Sigmoid colon (tissue), 7 donors: Measurements from ENCODE around the gene SOX13. TPM values are rescaled to one million over a fixed set of nuclear protein-coding genes. Genes with fewer than 3 reads are reported as not detected.
A peak's percentile ranks its signal among the peaks of the same experiment; 100 is the strongest.

ENCODE experiments used
- DNase-seq: peaks from one replicate; pipeline ENCODE4 v3.0.0-alpha.2; 2019
- H3K27ac ChIP-seq, 4 donors: fragments of 200-600 bp; sonication (generic); one replicate each; pipeline ENCODE4 v1.5.1; 2016 to 2019; ENCODE audit warnings: mild to moderate bottlenecking in 1 of 4
- H3K27me3 ChIP-seq, 3 donors: fragments of 200-600 bp; sonication (generic); one replicate each; pipeline ENCODE4 v1.5.1; 2019; ENCODE audit warnings: mild to moderate bottlenecking in 1 of 3
- H3K36me3 ChIP-seq, 4 donors: fragments of 200-600 bp; sonication (generic); one replicate each; pipeline ENCODE4 v1.5.1; 2016 to 2019
- H3K4me1 ChIP-seq, 4 donors: fragments of 200-600 bp; sonication (generic); one replicate each; pipeline ENCODE4 v1.5.1; 2017 to 2019
- H3K4me3 ChIP-seq, 4 donors: fragments of 200-600 bp; sonication (generic); one replicate each; pipeline ENCODE4 v1.5.1; 2017 to 2019; ENCODE audit warnings: mild to moderate bottlenecking in 2 of 4, moderate library complexity in 1 of 4
- H3K9me3 ChIP-seq, 4 donors: fragments of 200-600 bp in 3 of 4; sonication (generic) in 3 of 4; one replicate each; pipeline versions ENCODE4 v1.5.1 to v1.6.1; 2013 to 2019
- CTCF ChIP-seq, 4 experiments: fragments of 450-650 bp in 3 of 4; fragments of 200-600 bp in 1 of 4; IDR thresholded peaks; one replicate each; pipeline ENCODE4 v1.5.1; 2016 to 2019; ENCODE audit warnings: antibody characterized with exemption in 4 of 4, mild to moderate bottlenecking in 3 of 4, moderate library complexity in 2 of 4
- EP300 ChIP-seq, 4 donors: sonication (generic); formaldehyde crosslinking; IDR thresholded peaks; one replicate each; pipeline ENCODE4 v1.6.1; 2017; ENCODE audit warnings: antibody characterized with exemption in 4 of 4
- POLR2A ChIP-seq, 2 donors: fragments of 450-650 bp; IDR thresholded peaks; one replicate each; pipeline ENCODE4 v1.6.1; 2016; ENCODE audit warnings: antibody characterized with exemption in 2 of 2, mild to moderate bottlenecking in 2 of 2, moderate library complexity in 2 of 2
- POLR2AphosphoS5 ChIP-seq, 4 donors: sonication (generic); formaldehyde crosslinking; IDR thresholded peaks; one replicate each; pipeline ENCODE4 v1.6.1; 2017; ENCODE audit warnings: antibody characterized with exemption in 4 of 4
- WGBS, 2 donors: extraction: QIAGEN DNeasy Blood & Tissue Kit; methylation state at CpG; one replicate each; pipeline ENCODE4 v1.1.7; 2013; 5-methylcytosine and 5-hydroxymethylcytosine counted together
- intact Hi-C: fragments of 100-400 bp; cut with DNase I; formaldehyde crosslinking; loops from one replicate; pipeline ENCODE4 v1.15.1; 2023
- polyA plus RNA-seq, 3 donors: library from polyadenylated mRNA; stranded (reverse); fragments of 200-250 nt; gene quantifications; one replicate each; pipeline ENCODE4 v1.2.3, GENCODE V29; 2013
- total RNA-seq, 4 donors: library from RNA; depleted of rRNA; stranded (reverse); fragments of >200 nt; gene quantifications; one replicate each; pipeline ENCODE4 v1.1.0, GENCODE V29; 2016
- donor health status: healthy with polysubstance abuse.
- donor health status: Bipolar disorder and iron deficiency.
- donor health status: healthy.

Gene SOX13
- total and polyA plus RNA-seq, 7 donors = 9.6 to 58.4 (median 28.5) TPM

DNA sequence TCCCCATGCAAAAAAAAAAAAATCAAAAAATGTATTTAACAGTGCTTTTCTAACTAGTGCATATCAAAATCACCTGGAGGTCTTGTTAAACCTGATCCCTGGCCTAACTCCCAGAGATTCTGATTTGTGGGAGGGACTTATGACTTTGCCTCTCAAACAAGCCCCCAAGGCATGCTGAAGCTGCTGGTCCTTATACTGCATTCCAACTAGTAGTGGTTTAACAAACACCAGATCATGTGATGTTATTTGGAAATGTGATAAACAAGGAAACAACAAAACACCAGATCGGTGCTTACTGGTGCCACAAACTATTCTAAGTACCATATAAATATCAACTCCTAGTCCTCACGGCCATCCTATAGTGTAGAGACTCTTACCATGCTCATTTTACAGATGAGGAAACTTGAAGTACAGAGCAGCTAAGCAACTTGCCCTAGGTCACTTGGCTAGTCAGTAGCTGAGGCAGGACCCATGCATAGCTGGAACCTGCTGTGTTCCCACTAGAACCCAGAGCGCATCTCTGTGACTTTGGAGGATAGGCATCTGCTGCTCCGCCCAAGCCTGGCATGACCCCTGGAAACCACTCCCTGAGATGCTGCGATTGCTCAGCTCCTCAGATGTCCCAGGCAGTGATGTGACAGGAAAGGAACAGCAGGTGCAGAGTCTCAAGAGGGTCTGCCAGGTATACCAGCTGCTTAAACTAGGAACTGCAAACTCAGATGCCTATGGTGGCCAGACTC, 38.1 kb downstream of the SOX13 start:
- H3K36me3 ChIP-seq = peaks cover 0 to 17% (median 2%) of the 10 kb centered on the region in 4 donors
- DNase-seq = no peak
- whole genome bisulfite sequencing, 2 donors = 77 to 86% methylated on average over 5 of the region's 5 CpGs
- TF ChIP-seq POLR2A (IDR thresholded peaks at IDR 0.05) = no peak
- no peak for TF ChIP-seq POLR2AphosphoS5 (IDR thresholded peaks at IDR 0.05)
- no peak for TF ChIP-seq EP300 (IDR thresholded peaks at IDR 0.05)
- TF ChIP-seq CTCF (IDR thresholded peaks at IDR 0.05) = no peak
- no peaks in the 10 kb centered on the region for H3K9me3 ChIP-seq
- intact Hi-C loops = no loop called here
- H3K4me3 ChIP-seq = no peak overlapping the region
- H3K27ac ChIP-seq = no peak overlapping the region
- peaks cover 0 to 2% (median 0%) of the 10 kb centered on the region in 3 donors for H3K27me3 ChIP-seq
- H3K4me1 ChIP-seq = peaks cover 0 to 30% (median 24%) of the 10 kb centered on the region in 4 donors

DNA sequence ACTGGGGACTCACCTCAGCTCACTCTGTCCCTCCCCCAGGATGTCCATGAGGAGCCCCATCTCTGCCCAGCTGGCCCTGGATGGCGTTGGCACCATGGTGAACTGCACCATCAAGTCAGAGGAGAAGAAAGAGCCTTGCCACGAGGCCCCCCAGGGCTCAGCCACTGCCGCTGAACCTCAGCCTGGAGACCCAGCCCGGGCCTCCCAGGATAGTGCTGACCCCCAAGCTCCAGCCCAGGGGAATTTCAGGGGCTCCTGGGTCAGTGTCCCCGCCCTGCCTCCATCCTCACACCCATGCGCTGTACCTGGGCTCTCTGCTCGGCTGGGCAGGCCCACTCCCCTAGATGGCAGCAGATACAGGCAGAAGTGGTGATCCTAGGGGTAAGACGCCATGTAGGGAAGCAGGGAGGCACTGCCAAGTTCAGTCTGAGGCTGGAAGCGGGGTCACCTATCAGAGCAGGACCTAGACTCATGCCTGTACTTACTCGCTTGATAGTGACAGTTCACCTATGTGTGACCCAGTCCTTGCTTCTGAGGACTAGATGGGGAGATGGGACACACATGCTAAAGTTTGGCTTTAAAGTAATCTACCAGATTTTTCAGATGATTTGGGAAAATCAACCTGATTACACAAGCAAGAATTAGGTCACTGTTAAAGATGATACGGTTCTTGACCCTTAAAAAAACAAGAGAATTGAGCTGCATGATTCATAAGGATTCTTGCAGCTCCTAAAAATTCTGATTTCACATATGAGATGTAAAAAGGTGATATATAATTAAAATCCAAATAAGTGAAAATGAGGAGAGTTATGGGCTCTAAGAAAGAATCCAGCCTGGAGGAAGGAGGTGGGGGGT, 40.2 kb downstream of the SOX13 start:
- intact Hi-C loops = no loop called here
- Histone ChIP-seq H3K36me3 (peaks cover 11 to 38% (median 17%) of the 10 kb centered on the region in 4 donors), H3K27me3 (peaks cover 0 to 2% (median 0%) of the 10 kb centered on the region in 3 donors), H3K27ac (peak overlapping the region in 1 of 4 donors; percentile 8), H3K9me3 (no peaks in the 10 kb centered on the region), H3K4me1 (peaks cover 0 to 22% (median 15%) of the 10 kb centered on the region in 4 donors), H3K4me3 (no peak overlapping the region)
- no peak for DNase-seq
- no peak for TF ChIP-seq EP300 (IDR thresholded peaks at IDR 0.05)
- no peak for TF ChIP-seq POLR2AphosphoS5 (IDR thresholded peaks at IDR 0.05)
- TF ChIP-seq POLR2A (IDR thresholded peaks at IDR 0.05) = no peak
- no peak for TF ChIP-seq CTCF (IDR thresholded peaks at IDR 0.05)
- WGBS, 2 donors = 83 to 87% methylated on average over 11 of the region's 11 CpGs

DNA sequence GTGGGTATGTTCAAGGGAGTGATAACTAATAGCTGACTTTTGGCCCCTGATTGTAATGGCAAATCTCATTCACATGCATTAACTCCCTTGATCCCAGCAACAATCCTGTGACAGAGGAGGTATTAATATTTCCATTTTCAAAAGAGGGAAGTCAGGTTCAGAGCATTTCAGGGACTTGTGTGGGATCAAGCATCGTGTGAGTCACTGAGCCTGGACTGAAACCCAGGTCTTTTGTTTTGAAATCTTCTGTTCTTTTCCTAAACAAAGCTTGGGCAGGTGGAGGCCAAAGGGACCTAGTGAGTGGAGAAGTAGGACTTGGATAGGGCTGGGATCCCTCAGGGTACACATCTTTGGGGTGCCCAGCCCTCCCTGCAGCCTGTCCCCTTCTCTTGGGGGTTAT, 41.0 kb downstream of the SOX13 start:
- Histone ChIP-seq H3K27ac (no peak overlapping the region), H3K9me3 (no peaks in the 10 kb centered on the region), H3K4me1 (peaks cover 0 to 15% (median 7%) of the 10 kb centered on the region in 4 donors), H3K27me3 (peaks cover 0 to 2% (median 0%) of the 10 kb centered on the region in 3 donors), H3K4me3 (no peak overlapping the region), H3K36me3 (peaks cover 11 to 46% (median 24%) of the 10 kb centered on the region in 4 donors)
- DNase-seq = no peak
- TF ChIP-seq POLR2A (IDR thresholded peaks at IDR 0.05) (no peak), EP300 (IDR thresholded peaks at IDR 0.05) (no peak), POLR2AphosphoS5 (IDR thresholded peaks at IDR 0.05) (no peak), CTCF (IDR thresholded peaks at IDR 0.05) (no peak)
- intact Hi-C loops = no loop called here
- WGBS, 2 donors = 80 to 92% methylated on average over 1 of the region's 1 CpG

DNA sequence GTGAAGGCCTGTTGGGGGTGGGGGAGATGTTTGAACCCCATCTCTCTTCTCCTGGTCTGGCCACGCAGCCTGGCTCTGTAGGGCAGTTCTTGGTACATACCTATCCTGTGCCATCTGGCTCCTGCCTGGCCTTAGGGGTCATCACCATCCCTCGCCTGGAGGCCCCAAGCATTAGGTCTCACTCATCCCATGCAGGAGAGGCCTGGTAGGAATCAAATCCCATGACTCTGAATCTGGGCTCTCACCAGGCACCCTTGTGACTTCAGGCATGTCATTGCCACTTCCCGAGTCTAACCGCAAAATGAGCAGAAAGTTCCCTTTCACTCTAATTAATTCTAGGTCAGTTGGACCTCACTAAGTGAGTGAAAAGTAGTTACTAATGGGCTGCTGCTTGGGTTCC, 41.7 kb downstream of the SOX13 start:
- DNase-seq = no peak
- TF ChIP-seq POLR2A (IDR thresholded peaks at IDR 0.05) (no peak), EP300 (IDR thresholded peaks at IDR 0.05) (no peak), CTCF (IDR thresholded peaks at IDR 0.05) (no peak), POLR2AphosphoS5 (IDR thresholded peaks at IDR 0.05) (no peak)
- Histone ChIP-seq H3K4me1 (peaks cover 0 to 9% (median 2%) of the 10 kb centered on the region in 4 donors), H3K9me3 (no peaks in the 10 kb centered on the region), H3K36me3 (peaks cover 11 to 53% (median 29%) of the 10 kb centered on the region in 4 donors), H3K27me3 (peaks cover 0 to 2% (median 0%) of the 10 kb centered on the region in 3 donors), H3K27ac (no peak overlapping the region), H3K4me3 (no peak overlapping the region)
- intact Hi-C loops = no loop called here
- 92 to 94% methylated on average over 4 of the region's 4 CpGs for WGBS, 2 donors
